HCT116 (cell line): ENCODE data around the gene SLC30A10. TPM values are rescaled to one million over a fixed set of nuclear protein-coding genes. Genes with fewer than 3 reads are reported as not detected.
A peak's percentile ranks its signal among the peaks of the same experiment; 100 is the strongest.

ENCODE experiments used
- ATAC-seq: fragments of 200-7000 bp; cut with Tn5 transposase; 2 replicates; pipeline ENCODE4 v1.9.1; 2020; ENCODE audit warnings: mild to moderate bottlenecking, moderate library complexity
- BruUV-seq: library from RNA; stranded (reverse); fragments of 400-500 nt; replicated peaks from 2 replicates; lab custom pipeline; 2021; lab: Mats Ljungman, UMichigan
- CTCF ChIA-PET: fragments of 300-600 bp; sonication (Branson Sonifier 250); formaldehyde crosslinking; loops from one replicate; lab custom pipeline; 2021; ENCODE audit warnings: antibody characterized with exemption; lab: Charles Lee
- POLR2A ChIA-PET: fragments of 300-600, 350-600 bp; sonication (Branson Sonifier 250); formaldehyde crosslinking; loops from one replicate; lab custom pipeline; 2021; ENCODE audit warnings: antibody characterized with exemption; lab: Charles Lee
- RAD21 ChIA-PET, 2 experiments: fragments of 300-600 bp; sonication (Branson Sonifier 250); formaldehyde crosslinking; loops; one replicate each; lab custom pipeline; 2023; ENCODE audit warnings: low total read pairs in 2 of 2; ENCODE audit not compliant: uncharacterized antibody in 2 of 2, unreplicated experiment in 2 of 2, low non-redundant PET in 1 of 2; lab: Charles Lee
- DNase-seq: peaks from one replicate; pipeline ENCODE4 v3.0.0-alpha.2; 2010; ENCODE audit warnings: low read depth, low spot score
- H2AFZ ChIP-seq: fragments of 200-600 bp; shearing (Covaris generic), sonication (generic); 2 replicates; pipeline ENCODE4 v1.6.1; 2017; ENCODE audit warnings: low read depth, mixed run types, mixed read lengths, antibody characterized with exemption, low read length; ENCODE audit not compliant: poor library complexity, severe bottlenecking
- H3K27ac ChIP-seq: 2 replicates; pipeline ENCODE4 v1.5.1; 2012; ENCODE audit warnings: low read depth, low read length
- H3K27me3 ChIP-seq: fragments of 200-600 bp; sonication (generic); 2 replicates; pipeline ENCODE4 v1.6.1; 2016; ENCODE audit warnings: mixed run types, low read length, mixed read lengths; ENCODE audit not compliant: insufficient read depth
- H3K36me3 ChIP-seq, 2 experiments: fragments of 200-500 bp in 1 of 2; fragments of 200-600 bp in 1 of 2; sonication (Bioruptor generic) in 1 of 2; sonication (generic) in 1 of 2; 2 replicates each; pipeline versions ENCODE4 v1.5.1 to v1.6.1; 2014 to 2016; ENCODE audit warnings: low read length in 2 of 2, inconsistent platforms in 1 of 2, mixed read lengths in 1 of 2, mixed run types in 1 of 2; ENCODE audit not compliant: insufficient read depth in 2 of 2, control insufficient read depth in 1 of 2
- H3K4me1 ChIP-seq, 2 experiments: fragments of 200-600 bp in 1 of 2; sonication (generic) in 1 of 2; 2 replicates each; pipeline versions ENCODE4 v1.5.1 to v1.6.1; 2012 to 2017; ENCODE audit warnings: low read length in 2 of 2, inconsistent platforms in 1 of 2, mild to moderate bottlenecking in 1 of 2, mixed read lengths in 1 of 2, mixed run types in 1 of 2, moderate library complexity in 1 of 2; ENCODE audit not compliant: insufficient read depth in 2 of 2, control insufficient read depth in 1 of 2
- H3K4me2 ChIP-seq: fragments of 200-600 bp; sonication (generic); 2 replicates; pipeline ENCODE4 v1.6.1; 2017; ENCODE audit warnings: mixed run types, low read length, mixed read lengths
- H3K4me3 ChIP-seq, 2 experiments: fragments of 200-600 bp in 1 of 2; sonication (generic) in 1 of 2; replicated peaks in 1 of 2; 2 replicates each; pipeline ENCODE4 v1.5.1; 2011 to 2016; ENCODE audit warnings: low read length in 2 of 2, control low read depth in 1 of 2, low read depth in 1 of 2, mild to moderate bottlenecking in 1 of 2, mixed read lengths in 1 of 2, mixed run types in 1 of 2
- H3K79me2 ChIP-seq: fragments of 200-600 bp; sonication (generic); 2 replicates; pipeline ENCODE4 v1.6.1; 2017; ENCODE audit warnings: mild to moderate bottlenecking, mixed run types, low read length, moderate library complexity, mixed read lengths; ENCODE audit not compliant: insufficient read depth
- H3K9ac ChIP-seq: fragments of 200-600 bp; sonication (generic); 2 replicates; pipeline ENCODE4 v1.6.1; 2016; ENCODE audit warnings: low read length, mixed read lengths
- H3K9me2 ChIP-seq: fragments of 200-600 bp; sonication (generic), shearing (Covaris generic); 2 replicates; pipeline ENCODE4 v1.6.1; 2017; ENCODE audit warnings: mixed run types, mild to moderate bottlenecking, moderate library complexity; ENCODE audit not compliant: insufficient read depth
- H3K9me3 ChIP-seq, 2 experiments: fragments of 200-500 bp in 1 of 2; fragments of 200-600 bp in 1 of 2; sonication (Bioruptor generic) in 1 of 2; sonication (generic) in 1 of 2; 2 replicates each; pipeline ENCODE4 v1.6.1; 2014 to 2017; ENCODE audit warnings: low read length in 2 of 2, mixed read lengths in 2 of 2, inconsistent platforms in 1 of 2, low read depth in 1 of 2, mild to moderate bottlenecking in 1 of 2, mixed run types in 1 of 2, moderate library complexity in 1 of 2; ENCODE audit not compliant: control insufficient read depth in 1 of 2, insufficient read depth in 1 of 2
- H4K20me1 ChIP-seq: fragments of 200-600 bp; sonication (generic), shearing (Covaris generic); 2 replicates; pipeline ENCODE4 v1.6.1; 2017; ENCODE audit warnings: mixed run types, mild to moderate bottlenecking, moderate library complexity; ENCODE audit not compliant: insufficient read depth
- CEBPB ChIP-seq: IDR thresholded peaks from 2 replicates; pipeline ENCODE4 v1.6.1; 2012; ENCODE audit warnings: low read depth
- CTCF ChIP-seq, 3 experiments: fragments of 200-600 bp in 1 of 3; sonication (generic) in 1 of 3; IDR thresholded peaks in 2 of 3; conservative IDR thresholded peaks in 1 of 3; 2 replicates each; pipeline ENCODE4 v1.5.1; 2012 to 2017; ENCODE audit warnings: low read depth in 2 of 3, low read length in 2 of 3, antibody characterized with exemption in 1 of 3, borderline replicate concordance in 1 of 3, control low read depth in 1 of 3, mild to moderate bottlenecking in 1 of 3, mixed read lengths in 1 of 3, mixed run types in 1 of 3, moderate library complexity in 1 of 3; ENCODE audit not compliant: insufficient read depth in 1 of 3
- EGR1 ChIP-seq: IDR thresholded peaks from 2 replicates; pipeline ENCODE4 v1.6.1; 2012; ENCODE audit warnings: low read depth
- ELF1 ChIP-seq: IDR thresholded peaks from 2 replicates; pipeline ENCODE4 v1.6.1; 2012; ENCODE audit warnings: low read depth, borderline replicate concordance
- EZH2 ChIP-seq: fragments of 200-600 bp; sonication (generic); IDR thresholded peaks from 2 replicates; pipeline ENCODE4 v1.6.1; 2017; ENCODE audit warnings: antibody characterized with exemption, mixed run types
- EZH2phosphoT487 ChIP-seq: fragments of 200-600 bp; IDR thresholded peaks from 2 replicates; pipeline ENCODE4 v1.6.1; 2018; ENCODE audit warnings: antibody characterized with exemption, borderline replicate concordance
- FOSL1 ChIP-seq: IDR thresholded peaks from 2 replicates; pipeline ENCODE4 v1.6.1; 2012; ENCODE audit warnings: low read depth
- JUND ChIP-seq: IDR thresholded peaks from 2 replicates; pipeline ENCODE4 v1.6.1; 2012
- MAX ChIP-seq: IDR thresholded peaks from 2 replicates; pipeline ENCODE4 v1.6.1; 2012
- POLR2A ChIP-seq: IDR thresholded peaks from 2 replicates; pipeline ENCODE4 v1.7.0; 2011; ENCODE audit warnings: borderline replicate concordance; ENCODE audit not compliant: insufficient read depth, insufficient read length; ENCODE audit errors: extremely low read depth
- POLR2AphosphoS5 ChIP-seq: IDR thresholded peaks from 2 replicates; pipeline ENCODE4 v1.6.1; 2011; ENCODE audit warnings: mild to moderate bottlenecking, low read depth, low read length, moderate library complexity
- RAD21 ChIP-seq: IDR thresholded peaks from 2 replicates; pipeline ENCODE4 v1.6.1; 2012; ENCODE audit warnings: low read depth, mild to moderate bottlenecking
- REST ChIP-seq: IDR thresholded peaks from 2 replicates; pipeline ENCODE4 v1.6.1; 2012; ENCODE audit warnings: low read depth
- SIN3A ChIP-seq: IDR thresholded peaks from 2 replicates; pipeline ENCODE4 v1.6.1; 2012; ENCODE audit warnings: low read depth
- SP1 ChIP-seq: IDR thresholded peaks from 2 replicates; pipeline ENCODE4 v1.6.1; 2012; ENCODE audit warnings: low read depth
- SRF ChIP-seq: IDR thresholded peaks from 2 replicates; pipeline ENCODE4 v1.6.1; 2012; ENCODE audit warnings: low read depth
- TCF7L2 ChIP-seq: IDR thresholded peaks from 2 replicates; pipeline ENCODE4 v1.7.0; 2011; ENCODE audit warnings: borderline replicate concordance, inconsistent platforms; ENCODE audit not compliant: insufficient read depth, insufficient read length; ENCODE audit errors: extremely low read depth
- YY1 ChIP-seq: IDR thresholded peaks from 2 replicates; pipeline ENCODE4 v1.6.1; 2011; ENCODE audit warnings: low read length, low read depth, moderate library complexity, mild to moderate bottlenecking; ENCODE audit not compliant: insufficient replicate concordance; ENCODE audit errors: extremely low read depth
- ZFX ChIP-seq: fragments of 450-650 bp; IDR thresholded peaks from 2 replicates; pipeline ENCODE4 v1.6.1; 2017
- ZNF274 ChIP-seq: fragments of 200-500 bp; sonication (Bioruptor generic); IDR thresholded peaks from 2 replicates; pipeline ENCODE4 v1.6.1; 2014; ENCODE audit warnings: mild to moderate bottlenecking, low read depth, low read length, inconsistent platforms
- intact Hi-C: fragments of 100-400 bp; cut with micrococcal nuclease; formaldehyde crosslinking; loops from 2 replicates; pipeline ENCODE4 v1.10.0; 2022
- total RNA-seq: library from RNA; stranded (reverse); gene quantifications from one replicate; pipeline ENCODE4 v1.2.1, GENCODE V29; 2021; ENCODE audit not compliant: unreplicated experiment
- TF ChIP-seq, protein P1 (sequence below): IDR thresholded peaks from 2 replicates; pipeline ENCODE4 v1.6.1; 2012

The SLC30A10 gene
- total RNA-seq, 1 experiment from 2014 or later, result 0.15 TPM

GRCh38 chr1:219917851-219918466 lies 10.4 kb downstream of the SLC30A10 start:
- intact Hi-C loops, result no loop called here
- Histone ChIP-seq H2AFZ (no peak overlapping the region), H3K27me3 (peaks cover 15% of the 10 kb centered on the region; the same call in 1 of the 2 replicates), H3K27ac (no peak overlapping the region), H4K20me1 (no peaks in the 10 kb centered on the region), H3K36me3 (no peaks in the 10 kb centered on the region), H3K4me2 (peak overlapping the region; percentile 65), H3K79me2 (no peaks in the 10 kb centered on the region), H3K4me3 (no peak overlapping the region; a peak in 1 of 4 replicates), H3K9ac (no peak overlapping the region), H3K9me2 (no peaks in the 10 kb centered on the region), H3K4me1 (peaks cover 8 to 15% of the 10 kb centered on the region in 2 experiments), H3K9me3 (no peaks in the 10 kb centered on the region)
- no TSS peak for BruUV-seq
- RAD21 ChIA-PET, result no interaction called here
- peak; percentile 87 for DNase-seq
- POLR2A ChIA-PET, result no interaction called here
- CTCF ChIA-PET, result no interaction called here
- ATAC-seq, result peak; percentile 93
- no peak for TF ChIP-seq EGR1
- no peak for TF ChIP-seq YY1
- TF ChIP-seq CTCF (IDR thresholded peaks at IDR 0.05 in 2 of 3, conservative IDR thresholded peaks at IDR 0.05 in 1 of 3; ENCODE audit: borderline replicate concordance in 1 of 3, insufficient read depth in 1 of 3, low read depth in 2 of 3, low read length in 2 of 3), result no peak
- TF ChIP-seq EZH2, result no peak
- TF ChIP-seq, protein P1, sequence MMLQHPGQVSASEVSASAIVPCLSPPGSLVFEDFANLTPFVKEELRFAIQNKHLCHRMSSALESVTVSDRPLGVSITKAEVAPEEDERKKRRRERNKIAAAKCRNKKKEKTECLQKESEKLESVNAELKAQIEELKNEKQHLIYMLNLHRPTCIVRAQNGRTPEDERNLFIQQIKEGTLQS, result peak; percentile 83
- TF ChIP-seq REST, result no peak
- TF ChIP-seq FOSL1, result peak; percentile 92
- peak; percentile 83 for TF ChIP-seq SRF
- TF ChIP-seq ZFX, result no peak
- peak; percentile 72; the same call in 1 of the 2 replicates for TF ChIP-seq SIN3A
- TF ChIP-seq ELF1, result no peak
- peak; percentile 73 for TF ChIP-seq SP1
- peak; percentile 26; the same call in 1 of the 2 replicates for TF ChIP-seq RAD21
- peak; percentile 30; the same call in 1 of the 2 replicates for TF ChIP-seq POLR2AphosphoS5
- no peak for TF ChIP-seq TCF7L2
- TF ChIP-seq JUND, result peak; percentile 88
- TF ChIP-seq CEBPB, result peak; percentile 96
- no peak for TF ChIP-seq EZH2phosphoT487
- TF ChIP-seq POLR2A, result no peak
- 0 out of 2 replicates have a peak, but pooled peaks have one; percentile 63 for TF ChIP-seq MAX
- no peak for TF ChIP-seq ZNF274
